ENCODE data around the gene IPO4. TPM values are rescaled to one million over a fixed set of nuclear protein-coding genes. Genes with fewer than 3 reads are reported as not detected.

IPO4 gene
- total and polyA plus RNA-seq, 9 of the 15 experiments (the other 6 are each of a cell fraction or from before 2014, with no cell fraction given): 7.3 to 122 (median 31.8) TPM

DNA sequence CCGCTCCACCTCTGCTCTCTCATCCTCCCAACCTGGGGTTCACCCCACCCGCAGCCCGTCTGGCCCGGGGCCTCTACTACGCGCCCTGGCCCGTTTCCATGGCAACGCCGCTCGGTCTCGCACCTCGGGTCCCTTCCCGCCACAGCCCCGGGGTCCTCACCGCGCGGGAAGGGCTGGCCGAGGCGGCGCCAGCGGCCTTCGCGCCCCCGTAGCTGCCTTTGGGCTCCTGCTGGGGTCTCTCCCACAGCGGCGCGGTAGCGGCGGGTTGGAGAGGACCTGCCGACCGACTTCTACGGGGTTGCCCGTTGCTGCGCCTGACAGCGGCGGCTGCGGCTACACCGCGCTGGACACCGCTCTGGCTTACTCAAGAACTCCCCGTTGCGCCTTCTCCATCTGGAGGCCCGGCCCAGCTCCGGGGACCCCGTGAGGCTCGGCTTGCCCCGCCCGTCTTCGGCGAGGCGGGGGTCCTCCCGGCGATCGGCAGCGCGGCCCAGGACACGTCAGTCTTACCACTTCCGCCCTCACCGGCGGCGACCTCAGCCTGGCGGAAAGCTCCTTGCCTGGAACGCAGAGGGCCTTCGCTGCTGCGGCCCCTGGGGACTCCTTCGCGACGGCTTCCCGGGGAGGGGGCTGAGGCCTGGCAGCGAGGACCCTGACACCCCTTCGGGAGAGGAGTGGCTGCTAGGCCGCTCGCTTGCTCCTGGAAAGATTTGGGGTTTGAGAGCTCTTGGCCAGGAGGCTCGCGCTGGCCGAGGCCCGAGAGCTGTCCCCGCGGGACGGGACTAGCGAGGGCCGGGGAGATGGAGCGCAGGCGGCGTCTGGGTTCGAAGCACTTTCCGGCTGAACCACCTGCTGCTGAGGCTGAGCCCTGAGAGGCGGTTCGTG lies 6.8 kb upstream of the IPO4 start, which contains the start of gene TM9SF1:
TM9SF1 (minus strand) TSS at position 256 of the 885 bp plus-strand sequence. CDS start 422 bp downstream, outside the sequence.
- Histone ChIP-seq H3K9me1 (ENCODE audit: control insufficient read depth, insufficient read depth, low read length) (no peaks in the 10 kb centered on the region), H3K9me3 (replicated peaks; ENCODE audit: control insufficient read depth, insufficient read depth, low read depth, low read length) (no peaks in the 10 kb centered on the region), H2AFZ (ENCODE audit: low read depth, low read length) (peak within 1 kb of the TSS; percentile 98), H3K4me2 (ENCODE audit: insufficient read depth, low read length) (peak within 1 kb of the TSS; percentile 86), H3K4me1 (replicated peaks in 1 of 2; ENCODE audit: control insufficient read depth in 2 of 2, insufficient read depth in 2 of 2, low read length in 2 of 2) (peaks cover 6 to 13% of the 10 kb centered on the region in 2 experiments; a peak in 3 of 5 replicates), H3K27ac (ENCODE audit: extremely low read depth, low read depth, low read length) (peak within 1 kb of the TSS; percentile 97), H3K27me3 (ENCODE audit: control insufficient read depth in 2 of 2, insufficient read depth in 2 of 2, low read length in 2 of 2) (no peaks in the 10 kb centered on the region), H4K20me1 (replicated peaks; ENCODE audit: control insufficient read depth, insufficient read depth, low read length) (no peaks in the 10 kb centered on the region), H3K36me3 (ENCODE audit: control insufficient read depth, insufficient read depth, low read length) (peaks cover 30% of the 10 kb centered on the region; the same call in 2 of the 3 replicates), H3K79me2 (ENCODE audit: control insufficient read depth, insufficient read depth, low read length) (peaks cover 51% of the 10 kb centered on the region), H3K4me3 (peak within 1 kb of the TSS; percentile 67), H3K9ac (ENCODE audit: insufficient read depth in 1 of 2, low read depth in 2 of 2, low read length in 2 of 2) (peak within 1 kb of the TSS; percentile 96 to 99)
- DNase-seq (ENCODE audit: extremely low read depth in 1 of 4, low spot score in 3 of 4) (peak; percentile 81 to 89 (median 84)), ATAC-seq (peak; percentile 95), FAIRE-seq (peak; percentile 91)
- intact Hi-C loops (cut with micrococcal nuclease) (no loop called here), in situ Hi-C loops (cut with MboI) (no loop called here)
- CTCF ChIA-PET (ENCODE audit: low intra/inter-chr PET ratio): no interaction called here
- POLR2A ChIA-PET: interaction anchor here (0.5 to 3.2 kb wide), 13 partner anchors 9 to 875 kb away, joined by 3 to 21 read pairs (median 4); partner anchors contain the start of genes CHMP4A, EMC9, IRF9 and MDP1
- no TSS peak for BruUV-seq (replicated peaks)
- under 1% methylated on average over 47 of the region's 89 CpGs for WGBS (ENCODE audit: insufficient coverage, low coverage, missing lambda C conversion rate)
- TF ChIP-seq ZFP1 (CRISPR knock-in tag; IDR thresholded peaks at IDR 0.05): no peak
- TF ChIP-seq HNRNPK (IDR thresholded peaks at IDR 0.05; ENCODE audit: low read depth, low read length, poor library complexity, severe bottlenecking): no peak
- no peak for TF ChIP-seq TFAM (CRISPR knock-in tag; conservative IDR thresholded peaks at IDR 0.05)
- TF ChIP-seq, protein P1, sequence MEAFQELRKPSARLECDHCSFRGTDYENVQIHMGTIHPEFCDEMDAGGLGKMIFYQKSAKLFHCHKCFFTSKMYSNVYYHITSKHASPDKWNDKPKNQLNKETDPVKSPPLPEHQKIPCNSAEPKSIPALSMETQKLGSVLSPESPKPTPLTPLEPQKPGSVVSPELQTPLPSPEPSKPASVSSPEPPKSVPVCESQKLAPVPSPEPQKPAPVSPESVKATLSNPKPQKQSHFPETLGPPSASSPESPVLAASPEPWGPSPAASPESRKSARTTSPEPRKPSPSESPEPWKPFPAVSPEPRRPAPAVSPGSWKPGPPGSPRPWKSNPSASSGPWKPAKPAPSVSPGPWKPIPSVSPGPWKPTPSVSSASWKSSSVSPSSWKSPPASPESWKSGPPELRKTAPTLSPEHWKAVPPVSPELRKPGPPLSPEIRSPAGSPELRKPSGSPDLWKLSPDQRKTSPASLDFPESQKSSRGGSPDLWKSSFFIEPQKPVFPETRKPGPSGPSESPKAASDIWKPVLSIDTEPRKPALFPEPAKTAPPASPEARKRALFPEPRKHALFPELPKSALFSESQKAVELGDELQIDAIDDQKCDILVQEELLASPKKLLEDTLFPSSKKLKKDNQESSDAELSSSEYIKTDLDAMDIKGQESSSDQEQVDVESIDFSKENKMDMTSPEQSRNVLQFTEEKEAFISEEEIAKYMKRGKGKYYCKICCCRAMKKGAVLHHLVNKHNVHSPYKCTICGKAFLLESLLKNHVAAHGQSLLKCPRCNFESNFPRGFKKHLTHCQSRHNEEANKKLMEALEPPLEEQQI (IDR thresholded peaks at IDR 0.05): no peak
- TF ChIP-seq ZNF311 (CRISPR knock-in tag; IDR thresholded peaks at IDR 0.05): no peak
- no peak for TF ChIP-seq ZNF140 (CRISPR knock-in tag; IDR thresholded peaks at IDR 0.05)
- TF ChIP-seq NCOA1 (IDR thresholded peaks at IDR 0.05; ENCODE audit: low read depth): 0 out of 2 replicates have a peak, but pooled peaks have one; percentile 40
- TF ChIP-seq, protein P2, sequence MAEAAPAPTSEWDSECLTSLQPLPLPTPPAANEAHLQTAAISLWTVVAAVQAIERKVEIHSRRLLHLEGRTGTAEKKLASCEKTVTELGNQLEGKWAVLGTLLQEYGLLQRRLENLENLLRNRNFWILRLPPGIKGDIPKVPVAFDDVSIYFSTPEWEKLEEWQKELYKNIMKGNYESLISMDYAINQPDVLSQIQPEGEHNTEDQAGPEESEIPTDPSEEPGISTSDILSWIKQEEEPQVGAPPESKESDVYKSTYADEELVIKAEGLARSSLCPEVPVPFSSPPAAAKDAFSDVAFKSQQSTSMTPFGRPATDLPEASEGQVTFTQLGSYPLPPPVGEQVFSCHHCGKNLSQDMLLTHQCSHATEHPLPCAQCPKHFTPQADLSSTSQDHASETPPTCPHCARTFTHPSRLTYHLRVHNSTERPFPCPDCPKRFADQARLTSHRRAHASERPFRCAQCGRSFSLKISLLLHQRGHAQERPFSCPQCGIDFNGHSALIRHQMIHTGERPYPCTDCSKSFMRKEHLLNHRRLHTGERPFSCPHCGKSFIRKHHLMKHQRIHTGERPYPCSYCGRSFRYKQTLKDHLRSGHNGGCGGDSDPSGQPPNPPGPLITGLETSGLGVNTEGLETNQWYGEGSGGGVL (CRISPR knock-in tag; IDR thresholded peaks at IDR 0.05): no peak
- TF ChIP-seq, protein P3, sequence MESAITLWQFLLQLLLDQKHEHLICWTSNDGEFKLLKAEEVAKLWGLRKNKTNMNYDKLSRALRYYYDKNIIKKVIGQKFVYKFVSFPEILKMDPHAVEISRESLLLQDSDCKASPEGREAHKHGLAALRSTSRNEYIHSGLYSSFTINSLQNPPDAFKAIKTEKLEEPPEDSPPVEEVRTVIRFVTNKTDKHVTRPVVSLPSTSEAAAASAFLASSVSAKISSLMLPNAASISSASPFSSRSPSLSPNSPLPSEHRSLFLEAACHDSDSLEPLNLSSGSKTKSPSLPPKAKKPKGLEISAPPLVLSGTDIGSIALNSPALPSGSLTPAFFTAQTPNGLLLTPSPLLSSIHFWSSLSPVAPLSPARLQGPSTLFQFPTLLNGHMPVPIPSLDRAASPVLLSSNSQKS (CRISPR knock-in tag; IDR thresholded peaks at IDR 0.05): no peak
- peak; percentile 51 for TF ChIP-seq KDM5B (IDR thresholded peaks at IDR 0.05; ENCODE audit: insufficient replicate concordance, low read depth, low read length)
- no peak for TF ChIP-seq RFX7 (CRISPR knock-in tag; IDR thresholded peaks at IDR 0.05)
- no peak for TF ChIP-seq ZNF24 (IDR thresholded peaks at IDR 0.05)
- TF ChIP-seq HOXB6 (CRISPR knock-in tag; IDR thresholded peaks at IDR 0.05; ENCODE audit: borderline replicate concordance): no peak
- TF ChIP-seq, protein P4, sequence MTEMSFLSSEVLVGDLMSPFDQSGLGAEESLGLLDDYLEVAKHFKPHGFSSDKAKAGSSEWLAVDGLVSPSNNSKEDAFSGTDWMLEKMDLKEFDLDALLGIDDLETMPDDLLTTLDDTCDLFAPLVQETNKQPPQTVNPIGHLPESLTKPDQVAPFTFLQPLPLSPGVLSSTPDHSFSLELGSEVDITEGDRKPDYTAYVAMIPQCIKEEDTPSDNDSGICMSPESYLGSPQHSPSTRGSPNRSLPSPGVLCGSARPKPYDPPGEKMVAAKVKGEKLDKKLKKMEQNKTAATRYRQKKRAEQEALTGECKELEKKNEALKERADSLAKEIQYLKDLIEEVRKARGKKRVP (CRISPR knock-in tag; IDR thresholded peaks at IDR 0.05): 0 out of 2 replicates have a peak, but pooled peaks have one; percentile 10
- no peak for TF ChIP-seq ZNF444 (CRISPR knock-in tag; IDR thresholded peaks at IDR 0.05)
